ENCODE results near the gene ZNF581.

The ZNF581 gene, protein sequence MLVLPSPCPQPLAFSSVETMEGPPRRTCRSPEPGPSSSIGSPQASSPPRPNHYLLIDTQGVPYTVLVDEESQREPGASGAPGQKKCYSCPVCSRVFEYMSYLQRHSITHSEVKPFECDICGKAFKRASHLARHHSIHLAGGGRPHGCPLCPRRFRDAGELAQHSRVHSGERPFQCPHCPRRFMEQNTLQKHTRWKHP
- total RNA-seq, result 19.0 to 21.1 reads per million in 2 experiments

DNA sequence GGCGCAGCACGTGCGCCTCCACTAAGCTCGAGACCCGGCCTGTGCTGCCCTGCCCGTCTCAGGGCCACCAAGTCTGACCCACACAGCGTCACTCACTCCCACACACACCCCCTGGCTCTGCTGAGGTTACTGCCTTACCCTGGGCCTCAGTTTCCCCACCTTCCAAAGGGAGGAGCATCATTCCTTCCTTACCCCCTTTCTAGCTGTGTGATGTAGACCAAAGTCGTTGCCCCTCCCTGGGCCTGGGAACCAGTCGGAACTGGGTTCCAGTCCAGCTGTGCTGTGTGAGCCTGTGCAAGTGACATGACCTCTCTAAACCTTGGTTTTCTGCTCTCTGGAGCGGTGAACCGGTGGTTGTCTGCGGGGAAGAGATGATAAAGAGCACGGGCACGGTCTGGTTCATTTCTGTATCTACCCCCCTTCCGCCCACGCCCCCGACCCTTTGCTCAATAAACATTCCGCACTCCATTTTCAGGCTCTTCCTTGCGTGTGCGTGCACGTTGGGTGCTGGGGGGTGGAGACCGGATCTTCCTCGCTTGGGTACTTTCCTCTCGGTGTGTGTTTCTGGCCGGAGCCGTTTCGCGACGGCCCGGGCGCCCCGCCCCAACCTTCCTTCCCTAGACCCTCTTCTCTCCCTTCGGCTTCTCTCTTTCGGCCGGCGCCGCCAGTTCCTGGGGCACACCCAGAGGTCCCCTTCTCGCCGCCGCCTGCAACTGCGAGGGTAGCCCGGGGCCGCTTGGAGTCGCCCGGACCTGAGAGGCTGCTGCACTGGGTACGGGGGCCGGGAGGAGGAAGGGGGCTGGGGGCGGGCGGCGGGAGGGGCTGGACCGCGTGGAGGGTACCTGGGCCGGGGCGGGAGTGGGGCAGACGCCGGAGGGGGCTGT, at the start of gene ZNF581:
Gene ZNF581, plus strand, starts transcription at position 647 of the 884 bp plus-strand sequence. CDS start 923 bp downstream, outside the sequence.
- DNase-seq (ENCODE audit: low read depth), result peak; percentile 66

DNA sequence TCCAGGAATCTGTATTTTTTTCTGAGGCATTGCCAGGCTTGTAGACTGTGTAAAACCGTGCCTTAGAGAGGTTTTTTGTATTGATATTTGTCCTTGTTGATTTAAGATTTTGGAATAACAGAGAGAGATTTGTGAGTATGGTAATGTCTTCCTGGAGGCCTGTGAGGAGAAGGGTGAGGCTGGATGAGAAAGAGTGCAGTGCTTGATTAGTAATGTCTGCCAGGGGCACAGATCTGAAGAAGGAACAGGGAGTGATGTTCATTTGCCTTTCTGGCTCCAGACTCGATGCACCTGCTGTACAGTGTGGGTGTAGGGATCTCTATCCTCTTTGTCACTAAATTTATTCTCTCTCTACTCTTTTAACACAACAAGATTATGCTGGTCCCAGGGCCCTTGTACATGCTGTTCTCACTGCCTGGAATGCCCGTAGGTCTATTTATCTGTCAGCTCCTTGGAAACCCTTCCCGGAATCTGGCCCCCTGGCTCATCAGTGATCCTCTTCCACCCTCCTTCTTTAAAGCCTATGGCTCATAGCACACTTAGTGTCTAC, 48.4 kb upstream of the ZNF581 start:
- no peak for DNase-seq (ENCODE audit: low read depth)

DNA sequence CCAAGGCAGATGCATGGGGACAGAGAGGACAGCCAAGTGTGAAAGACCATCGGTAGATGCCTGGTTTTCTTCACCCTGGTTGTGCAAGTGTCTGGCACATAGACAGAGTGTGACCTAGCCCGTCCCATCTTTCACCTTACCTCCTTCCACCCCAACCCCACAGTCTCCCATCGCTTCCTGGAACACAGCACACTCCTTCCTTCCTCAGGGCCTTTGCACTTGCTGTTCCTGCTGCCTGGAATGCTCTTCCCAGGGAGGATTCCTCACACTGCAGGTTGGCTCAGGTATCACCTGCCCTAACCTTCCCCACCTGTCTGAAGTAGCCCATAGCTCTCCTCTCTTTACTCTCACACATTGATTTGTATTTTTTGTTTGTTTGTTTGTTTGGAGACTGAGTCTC, 47.1 kb upstream of the ZNF581 start:
- DNase-seq (ENCODE audit: low read depth), result no peak

DNA sequence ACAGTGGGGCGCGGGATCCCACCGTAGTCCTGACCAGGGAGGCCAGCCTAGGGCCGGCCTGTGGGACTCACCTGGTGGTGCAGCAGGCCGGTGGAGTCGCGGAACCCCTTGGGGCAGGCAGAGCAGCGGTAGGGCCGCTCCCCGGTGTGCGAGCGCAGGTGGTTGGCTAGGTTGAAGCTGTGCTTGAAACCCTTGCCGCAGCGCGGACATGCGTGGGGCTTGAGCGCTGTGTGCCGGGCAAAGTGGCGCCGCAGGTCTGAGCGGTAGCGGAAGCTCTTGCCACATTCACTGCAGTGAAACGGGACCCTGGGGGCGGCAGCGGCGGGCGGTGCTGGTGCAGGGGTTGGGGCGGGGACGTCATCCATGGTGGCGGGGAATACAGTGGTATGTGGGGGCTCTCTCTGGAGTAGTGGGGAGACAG, 45.9 kb upstream of the ZNF581 start:
- DNase-seq (ENCODE audit: low read depth), result no peak

DNA sequence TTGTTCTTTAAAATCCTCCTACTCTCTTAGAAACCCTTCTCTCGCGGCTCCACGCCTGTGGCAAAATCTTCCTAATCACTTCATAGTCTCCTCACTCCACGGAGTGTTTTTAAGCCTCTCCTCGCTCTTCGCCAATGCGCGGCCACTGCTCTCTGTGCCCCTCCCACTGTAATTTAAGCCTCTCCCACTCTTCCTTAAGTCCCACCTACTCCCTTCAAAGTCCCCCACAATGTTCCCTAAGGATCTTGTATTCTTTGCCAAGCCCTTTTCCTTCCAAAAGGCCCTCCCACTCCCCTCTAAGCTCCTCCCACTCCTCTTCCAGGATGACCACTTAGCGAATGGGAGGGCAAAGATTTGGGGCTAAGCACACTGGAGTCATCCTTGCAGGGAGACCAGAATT, 45.4 kb upstream of the ZNF581 start:
- no peak for DNase-seq (ENCODE audit: low read depth)

DNA sequence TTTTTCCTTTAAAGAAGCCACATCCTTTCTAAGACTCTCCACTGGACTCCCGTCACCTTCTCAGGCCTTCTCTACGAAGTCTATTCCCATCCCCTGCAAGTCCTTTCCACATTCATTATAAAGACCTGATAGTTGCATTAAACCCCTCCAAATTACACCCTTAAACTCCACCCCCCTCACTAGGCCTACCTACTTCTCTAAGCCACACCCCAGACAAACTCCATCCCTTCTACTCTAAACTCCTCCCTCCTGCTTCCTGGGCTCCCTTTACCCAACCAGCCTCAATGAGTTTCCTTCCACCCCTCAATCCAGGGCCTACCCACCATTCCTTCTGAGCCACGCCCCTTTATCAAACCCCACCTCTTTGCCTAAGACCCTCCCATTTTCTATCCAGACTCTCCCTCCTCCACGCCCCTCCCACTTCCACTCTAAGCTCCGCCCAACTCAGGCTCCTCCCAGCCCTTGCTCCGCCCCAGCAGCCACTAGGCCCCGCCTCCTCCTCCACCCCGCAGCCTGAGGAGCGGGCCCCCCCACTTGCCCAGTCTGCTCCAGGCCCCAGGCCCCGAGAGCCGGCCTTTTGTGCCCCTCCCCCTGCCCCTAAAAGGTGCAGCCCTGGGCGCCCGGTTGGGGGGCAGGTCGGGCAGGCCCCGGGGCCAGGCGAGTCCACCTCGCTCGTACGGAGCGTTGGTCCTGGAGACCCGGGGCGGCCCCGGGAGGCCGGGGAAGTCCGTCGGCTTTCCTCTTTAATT, 44.6 kb upstream of the ZNF581 start:
- DNase-seq (ENCODE audit: low read depth), result peak; percentile 90

DNA sequence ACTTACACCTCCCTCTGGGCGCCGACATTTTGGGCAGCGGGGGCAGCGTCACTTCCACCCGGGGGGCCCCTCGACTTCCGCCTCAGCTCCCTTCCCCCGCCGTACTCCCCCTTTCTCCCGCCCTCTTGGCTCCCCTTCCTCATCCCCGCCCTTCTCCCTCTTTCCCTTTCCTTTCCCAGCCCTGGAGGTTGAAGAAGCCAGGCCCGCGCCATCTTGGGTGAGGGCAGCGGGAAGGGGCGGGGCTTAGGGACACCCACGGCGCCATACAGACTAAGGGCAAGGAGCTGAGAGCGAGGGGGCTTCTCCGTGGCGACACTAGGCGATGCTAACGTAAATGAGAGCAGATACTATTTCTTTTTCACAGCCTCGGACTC, 44.0 kb upstream of the ZNF581 start, which contains the start of gene FIZ1:
Gene FIZ1, minus strand, starts transcription at position 50 of the 374 bp plus-strand sequence. CDS start 1,652 bp downstream, outside the sequence.
- DNase-seq (ENCODE audit: low read depth), result peak; percentile 93

DNA sequence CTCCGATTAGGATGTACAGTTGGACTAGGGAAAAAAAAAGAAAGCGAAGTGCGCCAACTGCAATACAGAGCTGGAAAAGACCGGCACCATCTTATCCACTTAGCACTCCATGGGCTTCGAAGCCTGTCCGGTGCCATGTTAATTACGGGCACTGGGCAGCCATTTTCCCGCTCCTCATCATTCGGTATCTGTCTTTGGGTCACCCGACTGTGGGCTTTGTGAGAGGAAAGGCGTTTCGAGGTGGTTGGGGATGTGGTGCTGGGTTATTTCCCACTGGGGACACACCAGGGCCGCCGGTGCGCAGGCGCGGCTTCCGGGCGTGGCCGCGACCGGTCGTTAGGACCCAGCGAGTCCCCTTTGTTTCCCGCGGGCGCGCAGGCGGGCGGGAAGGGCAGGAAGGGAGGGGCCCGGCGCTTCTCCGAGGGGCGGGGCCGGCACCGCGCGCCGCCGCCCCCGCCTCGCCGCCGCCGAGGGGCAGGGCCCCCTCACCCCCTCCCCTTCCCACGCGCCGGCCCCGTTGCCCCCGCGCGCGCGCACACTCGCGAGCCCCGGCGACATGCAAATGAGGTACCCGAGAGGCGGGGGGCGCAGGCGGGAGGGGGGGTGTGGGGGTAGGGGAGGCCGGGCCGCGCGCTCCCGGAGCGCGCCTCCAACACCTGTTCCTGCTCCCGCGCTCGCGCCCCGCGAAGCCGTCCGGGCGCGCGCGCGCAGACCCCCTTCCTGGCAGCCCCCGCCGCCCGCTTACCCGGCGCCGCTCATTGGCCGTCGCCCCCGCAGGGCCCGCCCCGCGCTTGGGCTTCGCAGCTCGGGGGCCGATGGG, 43.4 kb upstream of the ZNF581 start, which contains the start of gene ZNF524:
Gene ZNF524, plus strand, starts transcription at position 447 of the 820 bp plus-strand sequence. CDS start 1,825 bp downstream, outside the sequence.
- DNase-seq (ENCODE audit: low read depth), result peak; percentile 76

DNA sequence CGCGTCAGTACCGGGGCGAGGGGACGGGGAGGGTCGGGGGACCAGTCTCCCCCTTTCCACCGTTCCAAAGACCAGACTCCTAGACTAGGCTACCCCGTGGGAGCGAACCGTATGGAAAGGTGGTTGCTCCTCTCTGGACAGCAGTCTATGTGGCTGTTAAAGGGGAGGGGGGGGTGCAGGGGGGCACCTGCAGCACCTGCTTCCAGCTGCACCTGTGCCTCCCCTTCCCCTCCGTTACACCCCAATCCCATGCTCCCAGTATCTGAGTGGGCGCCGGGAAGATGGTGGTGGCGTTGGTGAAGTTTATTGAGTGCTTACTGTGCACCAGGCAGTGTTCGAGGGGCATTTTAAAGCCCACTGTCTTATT, 42.8 kb upstream of the ZNF581 start:
- no peak for DNase-seq (ENCODE audit: low read depth)

DNA sequence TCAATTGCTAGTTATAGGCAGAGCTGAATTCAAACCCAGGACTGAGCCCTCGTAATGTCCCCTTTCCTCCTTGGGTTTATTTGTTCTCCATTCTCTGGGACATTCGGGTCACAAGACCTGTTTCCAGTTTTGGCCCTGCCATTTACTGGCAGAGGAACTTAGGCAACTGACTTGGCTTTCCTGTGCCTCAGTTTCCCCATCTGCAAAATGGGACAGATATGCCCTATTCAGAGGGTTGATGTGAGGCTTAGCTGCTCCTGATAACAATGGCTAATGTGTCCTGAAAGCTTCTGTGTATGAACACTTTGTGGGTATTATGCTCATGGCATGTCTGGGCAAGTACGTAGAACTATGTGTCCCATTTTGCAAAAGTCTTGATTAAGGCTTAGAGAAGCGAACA, 42.4 kb upstream of the ZNF581 start:
- no peak for DNase-seq (ENCODE audit: low read depth)

DNA sequence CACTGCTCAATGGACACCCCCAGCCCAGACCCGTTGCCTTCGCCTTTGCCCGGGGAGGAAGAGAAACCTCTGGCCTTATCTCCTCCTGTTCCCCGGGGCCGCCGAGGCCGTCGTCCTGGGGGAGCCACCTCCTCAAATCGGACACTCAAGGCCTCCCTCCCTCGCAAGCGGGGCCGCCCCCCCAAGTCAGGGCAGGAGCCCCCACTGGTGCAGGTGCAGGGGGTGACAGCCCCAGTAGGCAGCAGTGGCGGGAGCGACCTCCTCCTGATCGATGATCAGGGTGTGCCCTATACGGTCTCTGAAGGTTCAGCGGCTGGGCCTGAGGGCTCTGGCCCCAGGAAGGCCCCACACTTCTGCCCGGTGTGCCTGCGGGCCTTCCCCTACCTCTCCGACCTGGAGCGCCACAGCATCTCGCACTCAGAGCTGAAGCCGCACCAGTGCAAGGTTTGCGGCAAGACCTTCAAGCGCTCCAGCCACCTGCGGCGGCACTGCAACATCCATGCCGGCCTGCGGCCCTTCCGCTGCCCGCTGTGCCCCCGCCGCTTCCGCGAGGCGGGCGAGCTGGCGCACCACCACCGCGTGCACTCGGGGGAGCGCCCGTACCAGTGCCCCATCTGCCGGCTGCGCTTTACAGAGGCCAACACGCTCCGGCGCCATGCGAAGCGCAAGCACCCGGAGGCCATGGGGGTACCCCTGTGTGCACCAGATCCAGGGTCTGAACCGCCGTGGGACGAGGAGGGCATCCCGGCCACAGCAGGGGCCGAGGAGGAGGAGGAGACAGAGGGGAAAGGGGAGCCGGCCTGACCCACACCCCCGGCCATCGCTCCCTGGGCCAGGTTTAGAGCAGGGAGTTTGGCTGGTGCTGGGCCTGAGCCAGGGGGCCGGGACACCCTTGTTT, 41.1 kb upstream of the ZNF581 start:
- DNase-seq (ENCODE audit: low read depth), result no peak

DNA sequence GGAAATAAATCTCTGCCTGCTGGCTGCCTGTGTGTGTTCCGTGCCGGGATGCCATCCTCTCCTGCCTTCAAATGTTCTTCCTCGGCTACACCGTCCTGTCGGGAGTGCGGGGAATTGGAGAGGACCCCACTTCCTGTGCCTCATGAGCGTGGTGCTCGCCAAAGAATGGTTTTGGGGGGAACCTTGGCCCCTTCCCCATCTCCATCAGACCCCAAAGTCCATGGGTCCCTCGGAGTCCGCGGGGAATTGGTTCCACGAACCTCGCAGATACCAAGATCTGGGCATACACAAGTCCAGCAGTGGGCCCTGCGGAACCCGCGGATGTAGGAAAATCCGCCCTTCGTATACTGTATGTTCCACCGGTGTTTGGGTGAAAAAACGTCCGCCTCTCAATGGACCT, 40.3 kb upstream of the ZNF581 start:
- DNase-seq (ENCODE audit: low read depth), result no peak

DNA sequence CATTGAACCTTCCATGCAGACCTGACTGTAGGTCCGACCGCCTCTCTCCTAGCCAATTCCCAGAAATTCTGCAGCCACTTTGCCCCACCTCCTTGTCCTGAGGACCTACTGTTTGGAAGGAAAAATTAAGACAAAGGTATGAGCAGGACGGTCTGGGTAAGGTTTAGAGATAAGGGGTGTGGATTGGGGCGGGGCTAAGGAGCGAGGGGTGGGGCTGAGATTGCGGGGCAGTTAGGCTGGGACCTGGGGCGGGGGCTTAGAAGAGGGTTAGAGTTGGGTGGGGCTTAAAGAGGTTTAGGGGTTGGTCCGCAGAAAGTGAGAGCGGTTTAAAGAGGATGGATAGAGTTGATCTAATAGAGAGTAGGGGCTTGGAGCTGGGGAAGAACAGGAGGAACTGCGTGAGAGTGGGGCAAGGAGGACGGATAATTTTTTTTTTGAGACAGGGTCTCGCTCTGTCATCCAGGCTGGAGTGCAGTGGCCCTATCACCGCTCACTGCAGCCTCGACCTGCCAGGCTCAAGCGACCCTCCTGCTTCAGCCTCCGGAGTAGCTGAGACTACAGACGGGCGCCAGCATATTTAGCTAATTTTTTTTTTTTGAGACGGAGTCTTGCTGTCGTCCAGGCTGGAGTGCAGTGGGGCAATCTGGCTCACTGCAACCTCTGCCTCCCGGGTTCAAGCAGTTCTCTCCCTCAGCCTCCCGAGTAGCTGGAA, 39.7 kb upstream of the ZNF581 start:
- no peak for DNase-seq (ENCODE audit: low read depth)

DNA sequence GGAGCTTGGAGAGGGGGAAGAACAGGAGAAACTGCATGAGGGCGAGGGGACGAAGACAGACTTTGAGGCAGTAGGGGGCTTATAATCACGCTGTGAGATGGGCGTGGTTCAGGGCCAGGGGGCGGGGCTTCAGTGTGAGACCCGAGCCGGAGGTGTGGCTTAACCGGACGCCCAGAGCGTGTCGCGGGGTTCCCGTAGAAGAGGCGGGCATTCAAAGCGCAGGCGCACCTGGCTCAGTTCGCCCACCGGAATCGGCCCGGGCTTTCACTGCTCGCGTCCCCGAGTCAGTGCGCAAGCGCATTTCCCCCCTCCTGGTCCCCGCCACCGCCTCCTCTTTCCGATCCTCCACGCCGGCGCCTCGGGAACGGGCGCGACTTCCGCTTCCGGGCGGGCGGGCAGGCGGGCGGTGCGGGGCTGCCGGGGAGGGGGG, 38.2 kb upstream of the ZNF581 start:
- peak; percentile 96 for DNase-seq (ENCODE audit: low read depth)

DNA sequence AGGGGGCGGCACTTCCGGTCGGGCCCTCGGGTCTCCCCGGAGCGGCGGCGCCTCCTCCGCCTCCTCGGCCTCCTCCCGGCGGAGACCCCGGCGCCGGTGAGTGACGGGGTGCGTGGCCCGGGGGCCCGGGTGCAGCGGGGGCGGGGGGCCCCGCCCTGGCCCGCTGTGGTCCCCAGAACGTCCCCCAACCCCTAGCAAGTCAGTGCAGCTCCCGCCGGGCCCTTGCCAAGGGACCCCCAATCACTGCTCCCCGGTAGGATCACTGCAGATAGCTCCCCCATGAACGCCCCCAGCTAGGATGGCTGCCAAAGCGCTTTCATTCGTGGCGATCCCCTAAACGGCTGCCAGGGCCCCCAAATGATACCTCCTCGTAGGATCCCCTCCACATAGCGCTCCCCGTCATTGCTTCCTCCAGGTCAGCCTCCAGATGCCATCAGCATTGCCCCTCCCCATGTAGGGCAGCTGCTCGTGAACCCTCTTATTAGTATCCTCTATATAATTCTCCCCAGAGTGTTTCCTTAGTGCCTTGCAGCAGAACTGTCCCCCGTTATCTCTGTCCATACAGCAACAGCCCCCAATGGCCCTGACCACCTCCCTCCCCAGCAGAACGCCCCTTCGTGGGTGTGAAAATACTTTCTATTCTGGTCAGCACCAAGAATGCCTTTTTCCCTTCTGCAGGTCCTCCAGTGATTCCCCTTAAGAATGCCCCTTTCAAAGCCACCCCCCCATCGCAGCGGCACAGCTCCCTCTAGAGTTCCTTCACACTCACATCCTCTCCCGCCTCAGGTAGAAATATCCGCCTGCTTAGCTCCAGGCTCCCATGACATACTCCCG, 37.6 kb upstream of the ZNF581 start, which contains the start of gene ZNF865:
Gene ZNF865, plus strand, starts transcription at position 11 of the 834 bp plus-strand sequence. CDS start 7,972 bp downstream, outside the sequence.
- DNase-seq (ENCODE audit: low read depth), result peak; percentile 58

DNA sequence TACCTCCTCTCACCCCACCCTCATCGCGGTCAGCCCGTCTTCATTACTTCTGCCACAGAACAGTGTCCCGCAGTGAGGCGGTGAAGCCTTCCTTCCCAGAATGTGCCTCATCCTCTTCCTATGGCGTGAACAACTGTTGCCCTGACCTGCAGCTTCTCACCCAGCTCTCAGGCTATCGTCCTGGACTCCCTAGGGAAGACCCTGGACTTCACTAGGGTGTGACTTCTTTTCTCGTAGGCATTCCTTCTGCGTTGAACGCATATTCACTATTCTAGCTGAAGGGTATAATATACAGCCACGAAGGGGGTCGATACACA, 37.0 kb upstream of the ZNF581 start:
- no peak for DNase-seq (ENCODE audit: low read depth)

DNA sequence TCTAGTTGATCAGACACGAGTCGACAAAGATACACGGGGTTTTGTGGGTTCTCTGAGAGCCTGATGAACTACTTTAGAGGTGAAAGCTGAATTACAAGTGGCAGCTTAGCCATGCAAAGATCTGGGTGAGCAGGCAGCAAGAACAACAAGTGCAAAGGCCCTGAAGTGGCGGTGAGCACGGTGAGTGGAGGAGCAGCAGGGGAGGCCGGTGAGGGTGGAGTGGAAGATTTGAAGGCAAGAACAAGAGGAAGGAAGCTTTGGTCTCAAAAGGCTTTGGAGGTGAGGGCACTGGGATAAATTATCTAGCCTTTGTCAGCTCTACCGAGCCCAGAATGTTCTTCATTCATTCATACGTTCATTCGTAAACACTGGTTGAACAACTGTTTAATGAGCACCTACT, 36.6 kb upstream of the ZNF581 start:
- no peak for DNase-seq (ENCODE audit: low read depth)

DNA sequence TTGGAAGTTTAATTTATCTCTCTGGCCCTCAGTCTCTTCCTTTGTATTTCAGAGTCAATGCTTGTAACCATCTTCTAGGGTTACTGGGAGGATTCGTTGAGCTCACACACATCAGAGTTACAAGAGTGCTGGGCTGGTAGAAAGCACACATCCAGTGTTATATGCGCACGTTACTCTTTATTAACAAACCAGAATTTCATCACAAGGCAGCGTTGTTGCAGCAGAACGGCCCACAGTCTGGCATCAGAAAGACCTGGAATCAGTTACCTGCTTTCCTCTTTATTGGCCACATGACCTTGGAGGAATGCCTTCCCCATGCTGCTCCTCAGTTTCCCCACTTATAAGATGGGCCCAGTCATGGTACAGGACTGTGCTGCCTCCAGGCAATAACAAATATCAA, 34.1 kb upstream of the ZNF581 start:
- DNase-seq (ENCODE audit: low read depth), result no peak
